Measurements from ENCODE around the gene GRM3.

The GRM3 gene

GRCh38 chr7:86786376-86786775 lies 142.7 kb downstream of the GRM3 start:
- no peak for TF ChIP-seq POLR2A (IDR thresholded peaks at IDR 0.05; ENCODE audit: low read depth, low read length)
- no peak for DNase-seq (ENCODE audit: insufficient read length, low spot score)
- no peak for FAIRE-seq

GRCh38 chr7:86788948-86789347 lies 145.2 kb downstream of the GRM3 start:
- TF ChIP-seq POLR2A (IDR thresholded peaks at IDR 0.05; ENCODE audit: low read depth, low read length): no peak
- FAIRE-seq: no peak
- DNase-seq (ENCODE audit: insufficient read length, low spot score): no peak

GRCh38 chr7:86790383-86790782 lies 146.7 kb downstream of the GRM3 start:
- no peak for TF ChIP-seq POLR2A (IDR thresholded peaks at IDR 0.05; ENCODE audit: low read depth, low read length)
- no peak for FAIRE-seq
- no peak for DNase-seq (ENCODE audit: insufficient read length, low spot score)

GRCh38 chr7:86792260-86792659 lies 148.6 kb downstream of the GRM3 start:
- no peak for FAIRE-seq
- no peak for DNase-seq (ENCODE audit: insufficient read length, low spot score)
- no peak for TF ChIP-seq POLR2A (IDR thresholded peaks at IDR 0.05; ENCODE audit: low read depth, low read length)

GRCh38 chr7:86793136-86793535 lies 149.4 kb downstream of the GRM3 start:
- FAIRE-seq (no peak), DNase-seq (ENCODE audit: insufficient read length, low spot score) (no peak)
- TF ChIP-seq POLR2A (IDR thresholded peaks at IDR 0.05; ENCODE audit: low read depth, low read length): no peak

GRCh38 chr7:86814661-86815379 lies 171.1 kb downstream of the GRM3 start:
- FAIRE-seq (no peak), DNase-seq (ENCODE audit: insufficient read length, low spot score) (no peak)
- no peak for TF ChIP-seq POLR2A (IDR thresholded peaks at IDR 0.05; ENCODE audit: low read depth, low read length)

GRCh38 chr7:86815556-86815955 lies 171.8 kb downstream of the GRM3 start:
- no peak for DNase-seq (ENCODE audit: insufficient read length, low spot score)
- no peak for TF ChIP-seq POLR2A (IDR thresholded peaks at IDR 0.05; ENCODE audit: low read depth, low read length)
- no peak for FAIRE-seq

- TF ChIP-seq POLR2A (IDR thresholded peaks at IDR 0.05; ENCODE audit: low read depth, low read length): no peak
- FAIRE-seq (no peak), DNase-seq (ENCODE audit: insufficient read length, low spot score) (no peak)
Observed at GRCh38 chr7:86818903-86819302, 175.2 kb downstream of the GRM3 start.

- no peak for FAIRE-seq
- no peak for TF ChIP-seq POLR2A (IDR thresholded peaks at IDR 0.05; ENCODE audit: low read depth, low read length)
- DNase-seq (ENCODE audit: insufficient read length, low spot score): no peak
Observed at GRCh38 chr7:86823769-86824168, 180.1 kb downstream of the GRM3 start.

- no peak for DNase-seq (ENCODE audit: insufficient read length, low spot score)
- no peak for TF ChIP-seq POLR2A (IDR thresholded peaks at IDR 0.05; ENCODE audit: low read depth, low read length)
- FAIRE-seq: no peak
Observed at GRCh38 chr7:86825264-86825663, 181.6 kb downstream of the GRM3 start.

GRCh38 chr7:86826948-86827347 lies 183.2 kb downstream of the GRM3 start:
- TF ChIP-seq POLR2A (IDR thresholded peaks at IDR 0.05; ENCODE audit: low read depth, low read length): no peak

GRCh38 chr7:86833360-86833759 lies 189.7 kb downstream of the GRM3 start:
- no peak for FAIRE-seq

More at GRCh38 chr7:86826948-86827347, 183.2 kb downstream of the GRM3 start:
- no peak for DNase-seq (ENCODE audit: insufficient read length, low spot score)
- no peak for FAIRE-seq

GRCh38 chr7:86837235-86837634 lies 193.5 kb downstream of the GRM3 start:
- no peak for FAIRE-seq
- no peak for TF ChIP-seq POLR2A (IDR thresholded peaks at IDR 0.05; ENCODE audit: low read depth, low read length)

More at GRCh38 chr7:86833360-86833759, 189.7 kb downstream of the GRM3 start:
- DNase-seq (ENCODE audit: insufficient read length, low spot score): no peak
- no peak for TF ChIP-seq POLR2A (IDR thresholded peaks at IDR 0.05; ENCODE audit: low read depth, low read length)

GRCh38 chr7:86844608-86845007 lies 200.9 kb downstream of the GRM3 start:
- no peak for DNase-seq (ENCODE audit: insufficient read length, low spot score)
- no peak for FAIRE-seq
- TF ChIP-seq POLR2A (IDR thresholded peaks at IDR 0.05; ENCODE audit: low read depth, low read length): no peak

More at GRCh38 chr7:86837235-86837634, 193.5 kb downstream of the GRM3 start:
- no peak for DNase-seq (ENCODE audit: insufficient read length, low spot score)

GRCh38 chr7:86846494-86847190 lies 202.9 kb downstream of the GRM3 start:
- TF ChIP-seq POLR2A (IDR thresholded peaks at IDR 0.05; ENCODE audit: low read depth, low read length): no peak
- DNase-seq (ENCODE audit: insufficient read length, low spot score): no peak
- FAIRE-seq: no peak
